Small intestine (tissue), 7 donors: ENCODE results near the gene PRKN. TPM values are rescaled to one million over a fixed set of nuclear protein-coding genes. Genes with fewer than 3 reads are reported as not detected.

Source experiments
- DNase-seq, 2 donors: peaks; one replicate each; pipeline versions ENCODE4 v3.0.0 to v3.0.0-alpha.2; 2013
- FAIRE-seq: peaks from 2 replicates; lab custom pipeline; 2012; peaks lifted over from hg19 to GRCh38; lab: Jason Lieb, UNC
- H3K27ac ChIP-seq, 3 donors: one replicate each; pipeline ENCODE4 v1.5.1; 2013; ENCODE audit warnings: low read length in 2 of 3, mild to moderate bottlenecking in 2 of 3, control low read depth in 1 of 3, inconsistent platforms in 1 of 3, low read depth in 1 of 3, moderate library complexity in 1 of 3
- H3K27me3 ChIP-seq, 3 donors: one replicate each; pipeline ENCODE4 v1.6.1; 2013; ENCODE audit warnings: low read length in 3 of 3, inconsistent platforms in 1 of 3; ENCODE audit not compliant: control insufficient read depth in 3 of 3, insufficient read depth in 3 of 3
- H3K36me3 ChIP-seq, 3 donors: one replicate each; pipeline ENCODE4 v1.6.1; 2013; ENCODE audit warnings: low read length in 3 of 3, inconsistent platforms in 1 of 3, low read depth in 1 of 3, mild to moderate bottlenecking in 1 of 3, moderate library complexity in 1 of 3; ENCODE audit not compliant: control insufficient read depth in 3 of 3, insufficient read depth in 2 of 3
- H3K4me1 ChIP-seq, 3 donors: one replicate each; pipeline ENCODE4 v1.6.1; 2013; ENCODE audit warnings: low read length in 2 of 3, inconsistent platforms in 1 of 3, low read depth in 1 of 3, mild to moderate bottlenecking in 1 of 3, moderate library complexity in 1 of 3; ENCODE audit not compliant: control insufficient read depth in 3 of 3, insufficient read depth in 2 of 3
- H3K4me3 ChIP-seq, 3 donors: one replicate each; pipeline ENCODE4 v1.5.1; 2013; ENCODE audit warnings: low read length in 3 of 3, control low read depth in 1 of 3, inconsistent platforms in 1 of 3, low read depth in 1 of 3, mild to moderate bottlenecking in 1 of 3, moderate library complexity in 1 of 3
- H3K9me3 ChIP-seq, 2 donors: one replicate each; pipeline ENCODE4 v1.6.1; 2013; ENCODE audit warnings: low read depth in 1 of 2, low read length in 1 of 2; ENCODE audit not compliant: control insufficient read depth in 2 of 2, insufficient read depth in 1 of 2
- WGBS, 3 donors: extraction: QIAGEN DNeasy Blood & Tissue Kit; methylation state at CpG; one replicate each; pipeline ENCODE4 v1.1.7; 2013; 5-methylcytosine and 5-hydroxymethylcytosine counted together
- polyA plus RNA-seq, 4 donors: library from polyadenylated mRNA; stranded (reverse) in 3 of 4; unstranded in 1 of 4; fragments of 200-250 nt in 3 of 4; fragments of 120-200 nt in 1 of 4; gene quantifications; one replicate each; pipeline versions ENCODE4 v1.2.1 to v1.2.3, GENCODE V29; 2013
- donor health status: healthy with polysubstance abuse.
- donor health status: control.
- donor health status: control.
- donor health status: Bipolar disorder and iron deficiency.
- donor health status: healthy.

Gene PRKN
- polyA plus RNA-seq, 4 donors, result 0.27 to 2.3 (median 1.0) TPM

- Histone ChIP-seq H3K27me3 (no peaks in the 10 kb centered on the region), H3K9me3 (no peaks in the 10 kb centered on the region), H3K4me3 (no peak overlapping the region), H3K27ac (no peak overlapping the region), H3K4me1 (no peaks in the 10 kb centered on the region), H3K36me3 (no peaks in the 10 kb centered on the region)
- 72 to 89% (median 89%) methylated on average over 6 of the region's 6 CpGs for WGBS, 3 donors
- no peak for DNase-seq
- FAIRE-seq, result no peak
These were observed 109.0 kb downstream of the PRKN start for GRCh38 chr6:162618448-162619002.

- Histone ChIP-seq H3K9me3 (no peaks in the 10 kb centered on the region), H3K27me3 (no peaks in the 10 kb centered on the region), H3K4me3 (no peak overlapping the region), H3K27ac (no peak overlapping the region), H3K4me1 (no peaks in the 10 kb centered on the region), H3K36me3 (no peaks in the 10 kb centered on the region)
- peak in 1 of 2 donors; percentile 8 for DNase-seq
- WGBS, 3 donors, result 74 to 82% (median 80%) methylated on average over 2 of the region's 2 CpGs
- FAIRE-seq, result no peak
These were observed 112.4 kb downstream of the PRKN start for GRCh38 chr6:162615016-162615705.

- Histone ChIP-seq H3K36me3 (no peaks in the 10 kb centered on the region), H3K27ac (no peak overlapping the region), H3K27me3 (no peaks in the 10 kb centered on the region), H3K4me3 (no peak overlapping the region), H3K4me1 (no peaks in the 10 kb centered on the region), H3K9me3 (no peaks in the 10 kb centered on the region)
- FAIRE-seq (no peak), DNase-seq (no peak)
- WGBS, 3 donors, result 82 to 93% (median 92%) methylated on average over 2 of the region's 2 CpGs
These were observed 114.3 kb downstream of the PRKN start for GRCh38 chr6:162613310-162613709.

DNA sequence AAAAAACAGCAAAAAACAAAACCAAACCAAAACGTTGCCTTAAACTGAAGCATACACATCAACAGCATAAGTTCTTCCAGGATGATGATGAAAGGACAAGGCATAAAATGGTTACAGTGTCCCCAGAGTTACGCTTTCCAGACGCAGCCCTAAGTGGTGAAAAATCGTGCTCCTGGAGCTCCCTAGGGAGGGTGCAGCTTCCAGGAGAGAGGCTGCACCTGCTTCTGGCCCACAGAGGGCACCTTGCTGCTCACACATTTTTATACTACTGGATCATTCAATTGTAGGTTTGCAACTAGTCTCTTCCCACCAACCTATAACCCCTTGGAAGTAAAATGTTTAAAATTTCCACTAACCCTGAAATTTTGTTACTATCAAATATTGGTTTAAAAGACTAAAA lies 115.0 kb downstream of the PRKN start:
- Histone ChIP-seq H3K4me3 (no peak overlapping the region), H3K36me3 (no peaks in the 10 kb centered on the region), H3K4me1 (no peaks in the 10 kb centered on the region), H3K27me3 (no peaks in the 10 kb centered on the region), H3K27ac (no peak overlapping the region), H3K9me3 (no peaks in the 10 kb centered on the region)
- whole genome bisulfite sequencing, 3 donors, result 66 to 73% (median 73%) methylated on average over 4 of the region's 4 CpGs
- DNase-seq (no peak), FAIRE-seq (no peak)

- DNase-seq (no peak), FAIRE-seq (no peak)
- Histone ChIP-seq H3K27ac (no peak overlapping the region), H3K4me1 (no peaks in the 10 kb centered on the region), H3K4me3 (no peak overlapping the region), H3K27me3 (no peaks in the 10 kb centered on the region), H3K36me3 (no peaks in the 10 kb centered on the region), H3K9me3 (no peaks in the 10 kb centered on the region)
- 92 to 96% (median 94%) methylated on average over 5 of the region's 5 CpGs for WGBS, 3 donors
These were observed 117.2 kb downstream of the PRKN start for GRCh38 chr6:162610351-162610750.

- 56 to 88% (median 75%) methylated on average over 1 of the region's 1 CpG for WGBS, 3 donors
- Histone ChIP-seq H3K4me1 (no peaks in the 10 kb centered on the region), H3K27ac (no peak overlapping the region), H3K4me3 (no peak overlapping the region), H3K9me3 (no peaks in the 10 kb centered on the region), H3K27me3 (no peaks in the 10 kb centered on the region), H3K36me3 (no peaks in the 10 kb centered on the region)
- no peak for FAIRE-seq
- no peak for DNase-seq
These were observed 121.7 kb downstream of the PRKN start for GRCh38 chr6:162605881-162606280.

GRCh38 chr6:162603231-162604015 lies 124.1 kb downstream of the PRKN start:
- no peak overlapping the region for H3K4me3 ChIP-seq
- no peaks in the 10 kb centered on the region for H3K9me3 ChIP-seq
- FAIRE-seq (no peak), DNase-seq (no peak)
- 88 to 93% (median 90%) methylated on average over 13 of the region's 13 CpGs for WGBS, 3 donors
- H3K4me1 ChIP-seq, result no peaks in the 10 kb centered on the region
- no peak overlapping the region for H3K27ac ChIP-seq
- H3K36me3 ChIP-seq, result no peaks in the 10 kb centered on the region
- no peaks in the 10 kb centered on the region for H3K27me3 ChIP-seq

GRCh38 chr6:162602759-162603158 lies 124.8 kb downstream of the PRKN start:
- 86 to 93% (median 92%) methylated on average over 6 of the region's 6 CpGs for WGBS, 3 donors
- no peaks in the 10 kb centered on the region for H3K9me3 ChIP-seq
- no peak overlapping the region for H3K27ac ChIP-seq
- no peak overlapping the region for H3K4me3 ChIP-seq
- no peak for DNase-seq
- no peaks in the 10 kb centered on the region for H3K27me3 ChIP-seq
- no peaks in the 10 kb centered on the region for H3K36me3 ChIP-seq
- H3K4me1 ChIP-seq, result no peaks in the 10 kb centered on the region
- FAIRE-seq, result no peak
